PC-3 (cell line): ENCODE measurements around the gene POLE3. TPM values are rescaled to one million over a fixed set of nuclear protein-coding genes. Genes with fewer than 3 reads are reported as not detected.

Source experiments
- ATAC-seq: fragments of 200-7000 bp; cut with Tn5 transposase; 2 replicates; pipeline ENCODE4 v1.9.1; 2020; ENCODE audit warnings: mild to moderate bottlenecking, moderate library complexity
- BruUV-seq: library from RNA; stranded (reverse); fragments of 400-500 nt; replicated peaks from 2 replicates; lab custom pipeline; 2021; lab: Mats Ljungman, UMichigan
- CTCF ChIA-PET: fragments of 300-600 bp; sonication (Branson Sonifier 250); formaldehyde crosslinking; loops from one replicate; lab custom pipeline; 2022; ENCODE audit warnings: antibody characterized with exemption; lab: Charles Lee
- POLR2A ChIA-PET: fragments of 300-600 bp; sonication (Branson Sonifier 250); formaldehyde crosslinking; loops from one replicate; lab custom pipeline; 2022; ENCODE audit warnings: antibody characterized with exemption; ENCODE audit not compliant: unreplicated experiment; lab: Charles Lee
- DNase-seq: peaks from one replicate; pipeline ENCODE4 v3.0.0-alpha.2; 2015
- H2AFZ ChIP-seq: fragments of 300-600 bp; sonication (generic); 2 replicates; pipeline ENCODE4 v1.6.0; 2016; ENCODE audit warnings: antibody characterized with exemption, low read length
- H3F3A ChIP-seq: fragments of 300-600 bp; sonication (generic); one replicate; pipeline ENCODE4 v1.6.0; 2017; ENCODE audit warnings: antibody characterized with exemption, low read length, control low read depth, mild to moderate bottlenecking; ENCODE audit not compliant: unreplicated experiment
- H3K27ac ChIP-seq: fragments of 300-600 bp; sonication (generic); 2 replicates; pipeline ENCODE4 v1.5.1; 2016; ENCODE audit warnings: mild to moderate bottlenecking, low read length
- H3K27me3 ChIP-seq: fragments of 300-600 bp; sonication (generic); 2 replicates; pipeline ENCODE4 v1.6.1; 2016; ENCODE audit warnings: low read length, mixed read lengths
- H3K36me3 ChIP-seq: fragments of 300-600 bp; sonication (generic); 2 replicates; pipeline ENCODE4 v1.6.1; 2016; ENCODE audit warnings: low read depth, mixed run types, low read length, mixed read lengths
- H3K4me1 ChIP-seq: fragments of 300-600 bp; sonication (generic); 2 replicates; pipeline ENCODE4 v1.5.1; 2016; ENCODE audit warnings: low read length; ENCODE audit not compliant: insufficient read depth
- H3K4me2 ChIP-seq: fragments of 300-600 bp; sonication (generic); 2 replicates; pipeline ENCODE4 v1.6.0; 2016; ENCODE audit warnings: low read length
- H3K4me3 ChIP-seq: fragments of 300-600 bp; sonication (generic); 2 replicates; pipeline ENCODE4 v1.5.1; 2016; ENCODE audit warnings: mild to moderate bottlenecking, low read length, mixed read lengths
- H3K79me2 ChIP-seq: fragments of 300-600 bp; sonication (generic); 2 replicates; pipeline ENCODE4 v1.6.1; 2017; ENCODE audit warnings: low read length, mixed read lengths
- H3K9ac ChIP-seq: fragments of 300-600 bp; sonication (generic); 2 replicates; pipeline ENCODE4 v1.6.0; 2016; ENCODE audit warnings: mild to moderate bottlenecking, low read length
- H3K9me2 ChIP-seq: fragments of 300-600 bp; sonication (generic); replicated peaks from 2 replicates; pipeline ENCODE4 v1.6.1; 2016; ENCODE audit warnings: mixed run types, low read length, mixed read lengths
- H3K9me3 ChIP-seq: fragments of 300-600 bp; sonication (generic); 2 replicates; pipeline ENCODE4 v1.6.1; 2016; ENCODE audit warnings: low read length, mixed read lengths
- H4K20me1 ChIP-seq: fragments of 300-600 bp; sonication (generic); 2 replicates; pipeline ENCODE4 v1.6.1; 2016; ENCODE audit warnings: low read length, mixed read lengths
- CTCF ChIP-seq: fragments of 300-600 bp; sonication (generic); conservative IDR thresholded peaks from 2 replicates; pipeline ENCODE4 v1.5.1; 2017; ENCODE audit warnings: antibody characterized with exemption, low read depth, mild to moderate bottlenecking, low read length
- EZH2 ChIP-seq: fragments of 300-600 bp; sonication (generic); IDR thresholded peaks from one replicate; pipeline ENCODE4 v1.6.1; 2017; ENCODE audit warnings: antibody characterized with exemption, mild to moderate bottlenecking, low read length; ENCODE audit not compliant: unreplicated experiment
- EZH2phosphoT487 ChIP-seq: fragments of 300-600 bp; sonication (generic); IDR thresholded peaks from 2 replicates; pipeline ENCODE4 v1.6.1; 2018; ENCODE audit warnings: mild to moderate bottlenecking, antibody characterized with exemption, low read length, borderline replicate concordance
- intact Hi-C: fragments of 100-400 bp; cut with micrococcal nuclease; formaldehyde crosslinking; loops from 2 replicates; pipeline ENCODE4 v1.9.0; 2023
- total RNA-seq: library from RNA; depleted of rRNA; stranded (reverse); fragments of >200 nt; gene quantifications from 2 replicates; pipeline ENCODE4 v1.2.3, GENCODE V29; 2014; rRNA removed

POLE3 gene
- total RNA-seq, 1 experiment from 2014 or later: 84.7 TPM

DNA sequence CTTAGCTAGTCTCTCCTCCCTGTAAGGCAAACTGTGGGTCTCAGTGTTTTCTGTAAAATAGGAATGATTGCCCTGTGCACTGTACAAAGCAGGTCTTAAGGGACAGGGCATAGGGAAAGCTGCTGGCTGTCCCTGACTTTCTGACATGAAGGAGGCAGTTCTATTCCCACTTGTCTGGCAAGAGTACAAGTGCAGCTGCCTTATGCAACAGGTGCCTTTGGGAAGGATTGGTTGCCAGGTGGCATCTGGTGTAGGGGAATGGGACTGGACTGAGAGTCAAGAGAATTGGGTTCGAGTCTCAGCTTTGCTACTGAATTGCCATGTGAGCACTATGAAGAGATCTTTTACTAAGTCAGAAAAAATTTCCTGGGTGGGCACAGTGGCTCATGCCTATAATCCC lies 51.1 kb downstream of the POLE3 start:
- POLR2A ChIA-PET: no interaction called here
- no peak overlapping the region for H3K4me3 ChIP-seq
- no peaks in the 10 kb centered on the region for H3K36me3 ChIP-seq
- H2AFZ ChIP-seq: no peak overlapping the region
- H3K4me1 ChIP-seq: peaks cover 13% of the 10 kb centered on the region
- intact Hi-C loops: no loop called here
- DNase-seq (no peak), ATAC-seq (no peak)
- no peaks in the 10 kb centered on the region for H3F3A ChIP-seq
- CTCF ChIA-PET: no interaction called here
- H3K27ac ChIP-seq: no peak overlapping the region
- H3K9ac ChIP-seq: no peak overlapping the region
- no TSS peak for BruUV-seq
- no peaks in the 10 kb centered on the region for H4K20me1 ChIP-seq
- H3K27me3 ChIP-seq: no peaks in the 10 kb centered on the region
- TF ChIP-seq EZH2: no peak
- no peak for TF ChIP-seq CTCF
- no peak for TF ChIP-seq EZH2phosphoT487
- no peak overlapping the region for H3K4me2 ChIP-seq
- H3K9me2 ChIP-seq: no peaks in the 10 kb centered on the region
- H3K79me2 ChIP-seq: no peaks in the 10 kb centered on the region
- no peaks in the 10 kb centered on the region for H3K9me3 ChIP-seq

Other genes with a start within 250 kb of the POLE3 start
- 10.7 and 15.0 TPM in 2 replicates for gene FKBP15, start 189.4 kb downstream of the POLE3 start, total RNA-seq
- 9.2 and 9.7 TPM in 2 replicates for gene SLC31A1, start 189.1 kb downstream of the POLE3 start, total RNA-seq
- 32.4 and 34.7 TPM in 2 replicates for gene CDC26, start 135.1 kb downstream of the POLE3 start, total RNA-seq
- gene PRPF4, start 135.0 kb downstream of the POLE3 start, total RNA-seq: 27.4 and 32.1 TPM in 2 replicates
- not detected in 2 replicates for gene RNF183, start 107.3 kb downstream of the POLE3 start, total RNA-seq
- 1.7 TPM in 2 replicates for gene WDR31, start 70.4 kb downstream of the POLE3 start, total RNA-seq
- 22.6 and 23.7 TPM in 2 replicates for gene BSPRY, start 61.1 kb downstream of the POLE3 start, total RNA-seq
- gene HDHD3, start 33.7 kb downstream of the POLE3 start, total RNA-seq: 17.8 and 19.2 TPM in 2 replicates
- gene ALAD, start 9.4 kb downstream of the POLE3 start, total RNA-seq: 6.6 and 7.9 TPM in 2 replicates
- 0.29 and 0.52 TPM in 2 replicates for gene C9orf43, start 72 bp upstream of the POLE3 start, total RNA-seq
- 26.3 and 30.8 TPM in 2 replicates for gene RGS3, start 53.1 kb upstream of the POLE3 start, total RNA-seq